GM12878 (cell line): ENCODE results near the gene NOTCH1.

Source experiments
- ATF7 ChIP-seq: fragments of 450-650 bp; IDR thresholded peaks from 2 replicates; pipeline ENCODE4 v1.6.1; 2016; ENCODE audit warnings: low read depth, mild to moderate bottlenecking
- BMI1 ChIP-seq: fragments of 450-650 bp; IDR thresholded peaks from 2 replicates; pipeline ENCODE4 v1.6.1; 2016; ENCODE audit warnings: mild to moderate bottlenecking, moderate library complexity, borderline replicate concordance
- CHD4 ChIP-seq: fragments of 200-600 bp; sonication (generic); IDR thresholded peaks from 2 replicates; pipeline ENCODE4 v1.6.1; 2016; ENCODE audit warnings: mild to moderate bottlenecking
- FOS ChIP-seq: IDR thresholded peaks from 3 replicates; pipeline ENCODE4 v1.6.1; 2011; ENCODE audit warnings: borderline replicate concordance; ENCODE audit not compliant: insufficient read length; ENCODE audit errors: extremely low read depth
- HCFC1 ChIP-seq: fragments of 150-350 bp; IDR thresholded peaks from 2 replicates; pipeline ENCODE4 v1.6.1; 2014; ENCODE audit warnings: low read length
- NFYB ChIP-seq: IDR thresholded peaks from 2 replicates; pipeline ENCODE4 v1.6.1; 2011; ENCODE audit warnings: low read depth, mild to moderate bottlenecking, low read length, improper control_type of control experiment, moderate library complexity; ENCODE audit not compliant: insufficient read depth
- POLR2AphosphoS5 ChIP-seq: IDR thresholded peaks from 2 replicates; pipeline ENCODE4 v1.6.1; 2011; ENCODE audit warnings: mild to moderate bottlenecking, low read length, inconsistent platforms
- RAD21 ChIP-seq: IDR thresholded peaks from 2 replicates; pipeline ENCODE4 v1.6.1; 2011; ENCODE audit warnings: mild to moderate bottlenecking, low read depth, low read length, moderate library complexity; ENCODE audit not compliant: insufficient read depth
- RFX5 ChIP-seq: IDR thresholded peaks from 2 replicates; pipeline ENCODE4 v1.6.1; 2011; ENCODE audit warnings: low read depth, low read length, improper control_type of control experiment
- SIX5 ChIP-seq: IDR thresholded peaks from 2 replicates; pipeline ENCODE4 v1.6.1; 2011; ENCODE audit warnings: mild to moderate bottlenecking, low read depth, low read length, moderate library complexity; ENCODE audit not compliant: severe bottlenecking
- TAF1 ChIP-seq: IDR thresholded peaks from 2 replicates; pipeline ENCODE4 v1.6.1; 2011; ENCODE audit warnings: mild to moderate bottlenecking, low read depth, low read length, borderline replicate concordance
- WRNIP1 ChIP-seq: IDR thresholded peaks from 2 replicates; pipeline ENCODE4 v1.6.1; 2011; ENCODE audit warnings: low read depth, low read length, improper control_type of control experiment, borderline replicate concordance
- TF ChIP-seq, protein P1 (sequence below), 3 experiments: IDR thresholded peaks in 2 of 3; conservative IDR thresholded peaks in 1 of 3; 2 replicates each; pipeline ENCODE4 v1.5.1; 2011; ENCODE audit warnings: low read depth in 3 of 3, low read length in 3 of 3, mild to moderate bottlenecking in 3 of 3, control low read depth in 2 of 3, moderate library complexity in 2 of 3, inconsistent platforms in 1 of 3, mixed read lengths in 1 of 3; ENCODE audit not compliant: control insufficient read depth in 2 of 3, insufficient read depth in 1 of 3; ENCODE audit errors: extremely low read depth in 1 of 3
- TF ChIP-seq, protein P2 (sequence below): IDR thresholded peaks from 2 replicates; pipeline ENCODE4 v1.6.1; 2011; ENCODE audit warnings: low read depth, low read length, improper control_type of control experiment, borderline replicate concordance

DNA sequence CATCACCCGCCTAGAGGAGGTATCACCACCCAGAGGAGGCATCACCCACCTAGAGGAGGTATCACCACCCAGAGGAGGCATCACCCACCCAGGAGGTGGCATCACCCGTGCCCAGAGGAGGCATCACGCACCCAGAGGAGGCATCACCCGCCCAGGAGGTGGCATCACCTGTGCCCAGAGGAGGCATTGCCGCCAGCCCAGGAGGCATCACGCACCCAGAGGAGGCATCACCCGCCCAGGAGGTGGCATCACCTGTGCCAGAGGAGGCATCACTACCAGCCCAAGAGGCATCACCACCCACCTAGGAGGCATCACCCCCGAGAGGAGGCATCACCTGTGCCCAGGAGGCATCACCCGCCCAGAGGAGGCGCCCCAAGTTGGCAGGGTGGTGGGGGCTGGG is 2.6 kb downstream of the NOTCH1 start:
- TF ChIP-seq, protein P1, sequence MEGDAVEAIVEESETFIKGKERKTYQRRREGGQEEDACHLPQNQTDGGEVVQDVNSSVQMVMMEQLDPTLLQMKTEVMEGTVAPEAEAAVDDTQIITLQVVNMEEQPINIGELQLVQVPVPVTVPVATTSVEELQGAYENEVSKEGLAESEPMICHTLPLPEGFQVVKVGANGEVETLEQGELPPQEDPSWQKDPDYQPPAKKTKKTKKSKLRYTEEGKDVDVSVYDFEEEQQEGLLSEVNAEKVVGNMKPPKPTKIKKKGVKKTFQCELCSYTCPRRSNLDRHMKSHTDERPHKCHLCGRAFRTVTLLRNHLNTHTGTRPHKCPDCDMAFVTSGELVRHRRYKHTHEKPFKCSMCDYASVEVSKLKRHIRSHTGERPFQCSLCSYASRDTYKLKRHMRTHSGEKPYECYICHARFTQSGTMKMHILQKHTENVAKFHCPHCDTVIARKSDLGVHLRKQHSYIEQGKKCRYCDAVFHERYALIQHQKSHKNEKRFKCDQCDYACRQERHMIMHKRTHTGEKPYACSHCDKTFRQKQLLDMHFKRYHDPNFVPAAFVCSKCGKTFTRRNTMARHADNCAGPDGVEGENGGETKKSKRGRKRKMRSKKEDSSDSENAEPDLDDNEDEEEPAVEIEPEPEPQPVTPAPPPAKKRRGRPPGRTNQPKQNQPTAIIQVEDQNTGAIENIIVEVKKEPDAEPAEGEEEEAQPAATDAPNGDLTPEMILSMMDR (IDR thresholded peaks at IDR 0.05 in 2 of 3, conservative IDR thresholded peaks at IDR 0.05 in 1 of 3; ENCODE audit: control insufficient read depth in 2 of 3, extremely low read depth in 1 of 3, insufficient read depth in 1 of 3, low read depth in 3 of 3, low read length in 3 of 3) = no peak
- TF ChIP-seq WRNIP1 (no peak), RAD21 (no peak), BMI1 (no peak), SIX5 (no peak), CHD4 (no peak), TAF1 (no peak), POLR2AphosphoS5 (no peak), HCFC1 (no peak), FOS (no peak), RFX5 (no peak), ATF7 (no peak), NFYB (no peak)
- TF ChIP-seq, protein P2, sequence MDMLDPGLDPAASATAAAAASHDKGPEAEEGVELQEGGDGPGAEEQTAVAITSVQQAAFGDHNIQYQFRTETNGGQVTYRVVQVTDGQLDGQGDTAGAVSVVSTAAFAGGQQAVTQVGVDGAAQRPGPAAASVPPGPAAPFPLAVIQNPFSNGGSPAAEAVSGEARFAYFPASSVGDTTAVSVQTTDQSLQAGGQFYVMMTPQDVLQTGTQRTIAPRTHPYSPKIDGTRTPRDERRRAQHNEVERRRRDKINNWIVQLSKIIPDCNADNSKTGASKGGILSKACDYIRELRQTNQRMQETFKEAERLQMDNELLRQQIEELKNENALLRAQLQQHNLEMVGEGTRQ = no peak
